Right cardiac atrium (tissue), 5 donors: ENCODE data around the gene NEURL2. TPM values are rescaled to one million over a fixed set of nuclear protein-coding genes. Genes with fewer than 3 reads are reported as not detected.
"Not testable (repeated sequence)": the region's sequence is repeated elsewhere in the genome, so short reads cannot be mapped to it uniquely, and the experiment has no call there.

ENCODE experiments used
- ATAC-seq, 2 donors: fragments of 200-7000 bp; cut with Tn5 transposase; one replicate each; pipeline versions ENCODE4 v1.8.0 to v1.9.1; 2020; ENCODE audit warnings: moderate library complexity in 2 of 2, mild to moderate bottlenecking in 1 of 2
- DNase-seq, 3 donors: peaks; one replicate each; pipeline ENCODE4 v3.0.0-alpha.2; 2020
- H3K27ac ChIP-seq: one replicate; pipeline ENCODE4 v1.5.1; 2013; ENCODE audit warnings: mild to moderate bottlenecking, low read length, control low read depth, moderate library complexity
- H3K27me3 ChIP-seq: one replicate; pipeline ENCODE4 v1.6.1; 2013; ENCODE audit not compliant: control insufficient read depth, insufficient read depth
- H3K4me1 ChIP-seq: one replicate; pipeline ENCODE4 v1.6.1; 2013; ENCODE audit warnings: low read length; ENCODE audit not compliant: control insufficient read depth, insufficient read depth
- H3K4me3 ChIP-seq: one replicate; pipeline ENCODE4 v1.5.1; 2013; ENCODE audit warnings: low read length, control low read depth
- H3K9me3 ChIP-seq: one replicate; pipeline ENCODE4 v1.6.1; 2013; ENCODE audit warnings: low read length; ENCODE audit not compliant: control insufficient read depth
- WGBS: extraction: QIAGEN DNeasy Blood & Tissue Kit; methylation state at CpG from one replicate; pipeline ENCODE4 v1.1.7; 2013; 5-methylcytosine and 5-hydroxymethylcytosine counted together
- intact Hi-C, 4 donors: fragments of 100-400 bp; cut with DNase I; formaldehyde crosslinking; loops; one replicate each; pipeline versions ENCODE4 v1.11.0 to v1.14.0; 2022 to 2023
- polyA plus RNA-seq: library from polyadenylated mRNA; stranded (reverse); fragments of 200-250 nt; gene quantifications from one replicate; pipeline ENCODE4 v1.2.3, GENCODE V29; 2013
- total RNA-seq, 4 donors: library from RNA; stranded (reverse); fragmentation: NEBNext Ultra II Directional; extraction: Animal tissue kit (Norgen Biotek cat#: 25700); gene quantifications; one replicate each; pipeline ENCODE4 v1.2.1, GENCODE V29; 2021
- donor health status: healthy with polysubstance abuse.
- donor health status: DM: no; HTN: yes; CAD: no.
- donor health status: DM: no; HTN: no; CAD: no.
- donor health status: DM: no; HTN: yes; CAD: no; lungs with severe emphysema.
- donor health status: DM: yes; HTN: yes; CAD: no.

The NEURL2 gene
- total and polyA plus RNA-seq, 5 donors = 7.0 to 9.8 (median 7.7) TPM

DNA sequence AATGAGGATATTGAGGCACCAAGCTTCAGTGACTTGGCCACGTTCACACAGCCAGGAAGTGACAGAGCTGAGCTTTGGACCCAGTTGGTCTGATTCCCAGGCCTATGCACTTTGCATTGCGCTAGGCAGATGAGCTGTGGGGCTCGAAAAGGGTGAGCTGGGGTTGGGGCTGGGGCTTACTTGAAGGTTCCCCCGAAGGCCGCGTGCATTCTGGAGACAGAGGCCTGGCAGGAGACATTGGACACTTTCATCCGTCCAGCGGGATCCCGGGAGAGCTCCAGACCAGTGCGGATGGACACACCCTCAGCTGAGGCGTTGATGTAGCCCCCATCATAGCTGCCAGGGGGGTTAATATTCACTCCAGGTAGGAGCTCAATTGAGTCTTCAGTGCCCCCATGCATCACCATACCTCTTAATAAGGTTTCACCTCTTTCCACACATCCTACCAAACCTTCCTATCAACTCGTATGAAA, 18.4 kb upstream of the NEURL2 start:
- H3K27ac ChIP-seq = no peak overlapping the region
- intact Hi-C loops = no loop called here
- ATAC-seq = no peak
- H3K9me3 ChIP-seq = no peaks in the 10 kb centered on the region
- no peak overlapping the region for H3K4me3 ChIP-seq
- WGBS = 87% methylated on average over 12 of the region's 12 CpGs
- H3K4me1 ChIP-seq = peaks cover 4% of the 10 kb centered on the region
- peak in 1 of 3 donors; percentile 49 for DNase-seq
- no peaks in the 10 kb centered on the region for H3K27me3 ChIP-seq

- Histone ChIP-seq H3K9me3 (no peaks in the 10 kb centered on the region), H3K27ac (no peak overlapping the region), H3K4me1 (peaks cover 4% of the 10 kb centered on the region), H3K4me3 (no peak overlapping the region), H3K27me3 (no peaks in the 10 kb centered on the region)
- no peak for ATAC-seq
- intact Hi-C loops = no loop called here
- DNase-seq = no peak
- 91% methylated on average over 2 of the region's 2 CpGs for WGBS
These were observed 17.1 kb upstream of the NEURL2 start for GRCh38 chr20:45908084-45908483.

- no peaks in the 10 kb centered on the region for H3K9me3 ChIP-seq
- intact Hi-C loops = no loop called here
- no peak for DNase-seq
- no peak overlapping the region for H3K4me3 ChIP-seq
- H3K4me1 ChIP-seq = peaks cover 2% of the 10 kb centered on the region
- no peaks in the 10 kb centered on the region for H3K27me3 ChIP-seq
- ATAC-seq = no peak
- no peak overlapping the region for H3K27ac ChIP-seq
- 94% methylated on average over 17 of the region's 17 CpGs for WGBS
These were observed 16.4 kb upstream of the NEURL2 start for GRCh38 chr20:45907219-45907948.

GRCh38 chr20:45905505-45906079, 14.6 kb upstream of the NEURL2 start:
- H3K27ac ChIP-seq = no peak overlapping the region
- no peaks in the 10 kb centered on the region for H3K4me1 ChIP-seq
- no peak overlapping the region for H3K4me3 ChIP-seq
- peak in 1 of 3 donors; percentile 4 for DNase-seq
- intact Hi-C loops = no loop called here
- no peak for ATAC-seq
- H3K9me3 ChIP-seq = no peaks in the 10 kb centered on the region
- 87% methylated on average over 8 of the region's 8 CpGs for WGBS
- H3K27me3 ChIP-seq = no peaks in the 10 kb centered on the region

DNA sequence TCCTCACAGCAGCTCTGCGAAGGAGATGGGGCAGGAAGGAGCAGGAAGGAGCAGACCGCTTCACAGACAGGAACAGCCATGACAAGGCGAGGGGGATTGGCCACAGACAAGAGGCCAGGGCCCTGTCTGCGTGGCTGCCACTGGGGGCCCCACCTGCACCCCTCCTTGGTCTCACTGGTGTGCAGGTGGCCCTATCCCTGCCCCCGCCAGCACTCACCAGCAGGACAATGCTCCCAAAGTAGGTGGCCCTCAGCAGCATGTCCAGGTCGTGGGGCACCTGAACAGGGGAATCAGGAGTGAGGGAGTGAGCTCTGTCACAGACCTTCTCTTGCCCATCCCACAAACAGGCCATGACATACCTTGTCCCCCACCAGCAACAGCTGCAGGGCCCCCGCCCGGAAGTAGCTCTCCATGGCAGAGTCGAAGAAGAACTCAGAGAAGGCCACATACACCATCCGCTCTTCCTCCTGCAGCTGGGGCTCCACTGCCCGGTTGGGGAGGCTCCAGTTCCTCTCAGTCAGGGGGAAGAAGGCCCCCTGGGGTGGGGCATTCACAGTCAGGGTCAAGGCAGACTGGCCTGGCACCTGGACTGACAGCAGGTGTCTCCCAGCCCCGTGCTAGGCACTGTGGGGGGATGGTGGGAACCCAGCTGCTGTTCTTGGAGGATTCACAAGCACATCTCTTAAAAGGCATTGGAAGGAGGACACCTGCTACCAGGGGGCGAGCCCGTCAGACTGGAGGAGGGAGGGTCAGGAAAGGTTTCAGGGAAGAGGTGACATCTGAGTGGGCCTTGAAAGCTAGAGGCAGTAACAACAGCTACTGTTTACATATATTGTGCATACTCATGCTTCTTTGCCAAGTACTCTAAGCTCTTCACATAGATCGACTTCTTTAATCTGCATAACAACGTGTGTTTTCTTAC, 13.8 kb upstream of the NEURL2 start:
- Histone ChIP-seq H3K4me3 (no peak overlapping the region), H3K27ac (no peak overlapping the region), H3K9me3 (no peaks in the 10 kb centered on the region), H3K27me3 (no peaks in the 10 kb centered on the region), H3K4me1 (no peaks in the 10 kb centered on the region)
- DNase-seq = peak in 1 of 3 donors; percentile 22
- no peak for ATAC-seq
- WGBS = 83% methylated on average over 16 of the region's 16 CpGs
- intact Hi-C loops = no loop called here

GRCh38 chr20:45902199-45902701, 11.2 kb upstream of the NEURL2 start:
- ATAC-seq (no peak), DNase-seq (peak in 1 of 3 donors; percentile 35)
- intact Hi-C loops = no loop called here
- no peak overlapping the region for H3K4me3 ChIP-seq
- no peak overlapping the region for H3K27ac ChIP-seq
- H3K4me1 ChIP-seq = no peaks in the 10 kb centered on the region
- WGBS = 92% methylated on average over 14 of the region's 14 CpGs
- H3K27me3 ChIP-seq = no peaks in the 10 kb centered on the region
- H3K9me3 ChIP-seq = no peaks in the 10 kb centered on the region

DNA sequence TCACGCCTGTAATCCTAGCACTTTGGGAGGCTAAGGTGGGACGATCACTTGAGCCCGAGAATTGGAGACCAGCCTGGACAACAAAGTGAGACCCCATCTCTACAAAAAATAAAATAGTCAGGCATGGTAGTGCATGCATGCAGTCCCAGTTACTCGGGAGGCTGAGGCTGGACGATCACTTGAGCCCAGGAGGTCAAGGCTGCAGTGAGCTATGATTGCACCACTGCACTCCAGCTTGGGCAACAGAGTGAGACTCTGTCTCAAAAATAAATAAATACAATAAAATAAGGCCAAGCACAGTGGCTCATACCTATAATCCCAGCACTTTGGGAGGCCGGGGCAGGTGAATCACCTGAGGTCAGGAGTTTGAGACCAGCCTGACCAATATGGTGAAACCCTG, 10.3 kb upstream of the NEURL2 start:
- H3K4me3 ChIP-seq, intact Hi-C loops, H3K9me3 ChIP-seq, ATAC-seq, H3K27me3 ChIP-seq, H3K4me1 ChIP-seq, DNase-seq, H3K27ac ChIP-seq: not testable (repeated sequence)
- WGBS = 97% methylated on average over 6 of the region's 6 CpGs

GRCh38 chr20:45899046-45899835, 8.2 kb upstream of the NEURL2 start:
- ATAC-seq (no peak), DNase-seq (peak in 1 of 3 donors; percentile 57)
- WGBS = 88% methylated on average over 13 of the region's 13 CpGs
- H3K9me3 ChIP-seq = no peaks in the 10 kb centered on the region
- H3K4me3 ChIP-seq = no peak overlapping the region
- no peaks in the 10 kb centered on the region for H3K27me3 ChIP-seq
- no peak overlapping the region for H3K27ac ChIP-seq
- no peaks in the 10 kb centered on the region for H3K4me1 ChIP-seq
- intact Hi-C loops = loop anchor here in 2 of 4 donors (10.0 kb wide), 2 partner anchors 56 to 66 kb away; no protein-coding TSS in a partner anchor

- Histone ChIP-seq H3K4me1 (no peaks in the 10 kb centered on the region), H3K4me3 (no peak overlapping the region), H3K9me3 (no peaks in the 10 kb centered on the region), H3K27me3 (no peaks in the 10 kb centered on the region), H3K27ac (no peak overlapping the region)
- DNase-seq (peak in 1 of 3 donors; percentile 36), ATAC-seq (no peak)
- intact Hi-C loops = loop anchor here in 2 of 4 donors (10.0 kb wide), 2 partner anchors 57 to 67 kb away; no protein-coding TSS in a partner anchor
- 88% methylated on average over 12 of the region's 12 CpGs for whole genome bisulfite sequencing
These were observed 7.3 kb upstream of the NEURL2 start for GRCh38 chr20:45898285-45898684.

GRCh38 chr20:45897692-45898091, 6.7 kb upstream of the NEURL2 start:
- no peaks in the 10 kb centered on the region for H3K9me3 ChIP-seq
- no peak overlapping the region for H3K27ac ChIP-seq
- WGBS = 91% methylated on average over 7 of the region's 7 CpGs
- ATAC-seq = no peak
- H3K4me1 ChIP-seq = no peaks in the 10 kb centered on the region
- H3K27me3 ChIP-seq = no peaks in the 10 kb centered on the region
- DNase-seq = peak in 1 of 3 donors; percentile 17
- intact Hi-C loops = loop anchor here in 2 of 4 donors (10.0 kb wide), 2 partner anchors 57 to 67 kb away; no protein-coding TSS in a partner anchor
- H3K4me3 ChIP-seq = no peak overlapping the region
